H1 (cell line): ENCODE results near the gene PRELID1. TPM values are rescaled to one million over a fixed set of nuclear protein-coding genes. Genes with fewer than 3 reads are reported as not detected.

Experiments used
- CTCF ChIA-PET: fragments of 300-600 bp; sonication (Branson Sonifier 250); formaldehyde crosslinking; loops from one replicate; lab custom pipeline; 2021; ENCODE audit not compliant: partially characterized antibody; lab: Charles Lee
- POLR2A ChIA-PET: fragments of 300-600 bp; sonication (Branson Sonifier 250); formaldehyde crosslinking; loops from one replicate; lab custom pipeline; 2021; ENCODE audit warnings: inconsistent platforms; ENCODE audit not compliant: partially characterized antibody; lab: Charles Lee
- DNase-seq, 2 experiments: peaks; one replicate each; pipeline versions ENCODE4 v3.0.0 to v3.0.0-alpha.2; 2010 to 2022; ENCODE audit warnings: low spot score in 2 of 2, low read depth in 1 of 2, mixed read lengths in 1 of 2
- FAIRE-seq: peaks from 2 replicates; lab custom pipeline; 2011; peaks lifted over from hg19 to GRCh38; lab: Jason Lieb, UNC
- H2AFZ ChIP-seq: 2 replicates; pipeline ENCODE4 v1.8.1; 2012; ENCODE audit warnings: low read length, inconsistent platforms
- H2AK5ac ChIP-seq: 2 replicates; pipeline ENCODE4 v1.6.1; 2013; ENCODE audit warnings: low read depth, low read length
- H2BK120ac ChIP-seq: replicated peaks from 2 replicates; pipeline ENCODE3; 2013; ENCODE audit warnings: low read depth, low read length, inconsistent platforms
- H2BK12ac ChIP-seq: 2 replicates; pipeline ENCODE4 v1.6.1; 2013; ENCODE audit warnings: low read depth, low read length
- H2BK15ac ChIP-seq: 2 replicates; pipeline ENCODE4 v1.6.1; 2013; ENCODE audit warnings: low read length
- H2BK20ac ChIP-seq: 2 replicates; pipeline ENCODE4 v1.6.1; 2013; ENCODE audit warnings: low read length
- H2BK5ac ChIP-seq: 2 replicates; pipeline ENCODE4 v1.6.1; 2013; ENCODE audit warnings: low read depth, low read length
- H3K14ac ChIP-seq: 2 replicates; pipeline ENCODE4 v1.6.1; 2013; ENCODE audit warnings: inconsistent platforms; ENCODE audit not compliant: insufficient read length
- H3K18ac ChIP-seq: 2 replicates; pipeline ENCODE4 v1.6.1; 2013; ENCODE audit warnings: low read length; ENCODE audit errors: extremely low read depth
- H3K23ac ChIP-seq: 2 replicates; pipeline ENCODE4 v1.6.1; 2013; ENCODE audit warnings: inconsistent platforms; ENCODE audit not compliant: insufficient read length
- H3K23me2 ChIP-seq: 2 replicates; pipeline ENCODE4 v1.6.1; 2013; ENCODE audit warnings: low read depth, low read length
- H3K27ac ChIP-seq: 2 replicates; pipeline ENCODE4 v1.6.1; 2011; ENCODE audit warnings: low read depth, low read length, inconsistent platforms
- H3K27me3 ChIP-seq, 4 experiments: replicated peaks in 1 of 4; 1 replicate in 1 of 4; 2 replicates in 3 of 4; pipeline versions ENCODE4 v1.6.1 to v1.8.1; 2011 to 2013; ENCODE audit warnings: low read length in 3 of 4, mild to moderate bottlenecking in 3 of 4, inconsistent platforms in 2 of 4, mixed read lengths in 2 of 4, moderate library complexity in 1 of 4; ENCODE audit not compliant: control insufficient read depth in 3 of 4, insufficient read depth in 3 of 4; ENCODE audit errors: extremely low read depth in 1 of 4
- H3K36me3 ChIP-seq, 4 experiments: 2 replicates each; pipeline versions ENCODE4 v1.6.1 to v1.8.1; 2011 to 2013; ENCODE audit warnings: mild to moderate bottlenecking in 4 of 4, low read length in 3 of 4, moderate library complexity in 2 of 4, control low read depth in 1 of 4, inconsistent platforms in 1 of 4; ENCODE audit not compliant: insufficient read depth in 4 of 4, control insufficient read depth in 2 of 4
- H3K4ac ChIP-seq: replicated peaks from 2 replicates; pipeline ENCODE3; 2013; ENCODE audit warnings: low read length, low read depth, mixed read lengths, inconsistent platforms; ENCODE audit not compliant: insufficient read length
- H3K4me1 ChIP-seq, 4 experiments: replicated peaks in 1 of 4; 1 replicate in 1 of 4; 2 replicates in 3 of 4; pipeline versions ENCODE4 v1.6.1 to v1.8.1; 2011 to 2013; ENCODE audit warnings: low read length in 3 of 4, inconsistent platforms in 2 of 4, mixed read lengths in 1 of 4; ENCODE audit not compliant: insufficient read depth in 4 of 4, control insufficient read depth in 3 of 4
- H3K4me2 ChIP-seq, 2 experiments: 2 replicates each; pipeline versions ENCODE4 v1.6.1 to v1.8.1; 2011 to 2013; ENCODE audit warnings: low read depth in 2 of 2, low read length in 2 of 2, control low read depth in 1 of 2, inconsistent platforms in 1 of 2, mild to moderate bottlenecking in 1 of 2; ENCODE audit not compliant: insufficient read depth in 1 of 2
- H3K4me3 ChIP-seq, 4 experiments: fragments of 200-600, 300-600 bp in 1 of 4; sonication (generic), shearing (Covaris generic), sonication (Bioruptor Twin) in 1 of 4; 2 replicates each; pipeline versions ENCODE4 v1.5.1 to v1.8.1; 2011 to 2016; ENCODE audit warnings: low read length in 4 of 4, low read depth in 3 of 4, control low read depth in 2 of 4, inconsistent platforms in 2 of 4, mild to moderate bottlenecking in 2 of 4, mixed read lengths in 1 of 4, moderate library complexity in 1 of 4; ENCODE audit not compliant: insufficient read depth in 2 of 4; ENCODE audit errors: extremely low read depth in 1 of 4
- H3K56ac ChIP-seq: replicated peaks from 2 replicates; pipeline ENCODE3; 2013; ENCODE audit warnings: low read depth, mild to moderate bottlenecking, mixed read lengths, low read length, inconsistent platforms; ENCODE audit not compliant: insufficient read length
- H3K79me1 ChIP-seq: 2 replicates; pipeline ENCODE4 v1.6.1; 2013; ENCODE audit warnings: low read depth, low read length, control low read depth
- H3K79me2 ChIP-seq, 2 experiments: 2 replicates each; pipeline versions ENCODE4 v1.6.1 to v1.8.1; 2012 to 2013; ENCODE audit warnings: low read length in 2 of 2, mild to moderate bottlenecking in 2 of 2, inconsistent platforms in 1 of 2; ENCODE audit not compliant: insufficient read depth in 2 of 2, control insufficient read depth in 1 of 2
- H3K9ac ChIP-seq, 4 experiments: replicated peaks in 1 of 4; 1 replicate in 1 of 4; 2 replicates in 3 of 4; pipeline versions ENCODE4 v1.6.1 to v1.8.1; 2011 to 2013; ENCODE audit warnings: low read depth in 3 of 4, low read length in 3 of 4, control low read depth in 2 of 4, mild to moderate bottlenecking in 2 of 4, moderate library complexity in 2 of 4, inconsistent platforms in 1 of 4; ENCODE audit errors: extremely low read depth in 1 of 4
- H3K9me3 ChIP-seq, 2 experiments: 2 replicates each; pipeline versions ENCODE4 v1.6.1 to v1.8.1; 2012 to 2013; ENCODE audit warnings: mild to moderate bottlenecking in 2 of 2, moderate library complexity in 2 of 2, control low read depth in 1 of 2, inconsistent platforms in 1 of 2, low read depth in 1 of 2, low read length in 1 of 2, mixed read lengths in 1 of 2; ENCODE audit not compliant: insufficient read depth in 2 of 2
- H4K20me1 ChIP-seq, 2 experiments: replicated peaks in 1 of 2; 2 replicates each; pipeline versions ENCODE3 to v1.8.1; 2011 to 2013; ENCODE audit warnings: inconsistent platforms in 2 of 2, low read length in 2 of 2, mild to moderate bottlenecking in 1 of 2; ENCODE audit not compliant: insufficient read depth in 2 of 2, control insufficient read depth in 1 of 2
- H4K5ac ChIP-seq: 2 replicates; pipeline ENCODE4 v1.6.1; 2013; ENCODE audit warnings: low read length, low read depth, mixed read lengths, inconsistent platforms; ENCODE audit not compliant: insufficient read length
- H4K8ac ChIP-seq: 2 replicates; pipeline ENCODE4 v1.8.0; 2013; ENCODE audit warnings: mild to moderate bottlenecking, moderate library complexity, low read length, inconsistent platforms; ENCODE audit not compliant: insufficient read depth; ENCODE audit errors: extremely low read depth
- H4K91ac ChIP-seq: replicated peaks from 2 replicates; pipeline ENCODE3; 2013; ENCODE audit warnings: low read length, mixed read lengths, inconsistent platforms; ENCODE audit not compliant: insufficient read length
- CREB1 ChIP-seq: IDR thresholded peaks from 2 replicates; pipeline ENCODE4 v1.6.1; 2012; ENCODE audit warnings: inconsistent platforms
- CTCF ChIP-seq, 3 experiments: IDR thresholded peaks; 1 replicate in 2 of 3; 2 replicates in 1 of 3; pipeline versions ENCODE4 v1.5.1 to v1.6.1; 2011; ENCODE audit warnings: low read length in 3 of 3, mild to moderate bottlenecking in 3 of 3, inconsistent platforms in 2 of 3, low read depth in 1 of 3, moderate library complexity in 1 of 3; ENCODE audit not compliant: insufficient read depth in 1 of 3; ENCODE audit errors: control extremely low read depth in 1 of 3
- WGBS, 2 experiments: shearing (Covaris generic) in 1 of 2; methylation state at CpG; one replicate each; pipeline versions ENCODE4 v1.1.6 to v1.1.7; 2013 to 2015; ENCODE audit warnings: low lambda C conversion rate in 2 of 2, mixed read lengths in 2 of 2, inconsistent platforms in 1 of 2, low coverage in 1 of 2, missing lambda C conversion rate in 1 of 2; ENCODE audit not compliant: insufficient replicate concordance in 2 of 2, insufficient coverage in 1 of 2, insufficient read length in 1 of 2; ENCODE audit errors: extremely low coverage in 1 of 2, missing lambda C conversion rate in 1 of 2; 5-methylcytosine and 5-hydroxymethylcytosine counted together
- polyA plus RNA-seq, 7 experiments: library from polyadenylated mRNA; depleted of rRNA in 3 of 7; stranded (reverse) in 5 of 7; unstranded in 2 of 7; fragments of >200 nt in 5 of 7; fragments of 200-250 nt in 2 of 7; gene quantifications; 1 replicate in 5 of 7; 2 replicates in 1 of 7; 4 replicates in 1 of 7; pipeline versions ENCODE4 v1.2.1 to v1.2.3, GENCODE V29; 2011 to 2013; ENCODE audit warnings: missing spikeins in 2 of 7, mixed read lengths in 2 of 7
- total RNA-seq: library from RNA; stranded (reverse); fragmentation: NEBNext Ultra II Directional; extraction: Animal tissue kit (Norgen Biotek cat#: 25700); gene quantifications from 2 replicates; pipeline ENCODE4 v1.2.1, GENCODE V29; 2021

PRELID1 gene
- total and polyA plus RNA-seq, 2 of the 8 experiments (the other 6 are each of a cell fraction or from before 2014, with no cell fraction given) = 272 to 428 TPM

- H4K8ac ChIP-seq = no peak overlapping the region; the same call in 1 of the 2 replicates
- H3K14ac ChIP-seq = no peak overlapping the region
- H3K79me2 ChIP-seq = no peaks in the 10 kb centered on the region
- H3K56ac ChIP-seq = no peak overlapping the region
- no peak overlapping the region for H2BK12ac ChIP-seq
- no peak overlapping the region for H2AFZ ChIP-seq
- TF ChIP-seq CTCF (IDR thresholded peaks at IDR 0.05; ENCODE audit: control extremely low read depth in 1 of 3, insufficient read depth in 1 of 3, low read depth in 1 of 3, low read length in 3 of 3) = no peak
- TF ChIP-seq CREB1 = no peak
- H2BK120ac ChIP-seq = no peak overlapping the region
- no peak overlapping the region for H2BK15ac ChIP-seq
- peak overlapping the region; percentile 52 to 75 (median 67) for H3K4me3 ChIP-seq
- H2AK5ac ChIP-seq = no peak overlapping the region
- no peaks in the 10 kb centered on the region for H3K79me1 ChIP-seq
- H3K27ac ChIP-seq = no peak overlapping the region
- no peak overlapping the region for H2BK5ac ChIP-seq
- peaks cover 0 to 6% (median 6%) of the 10 kb centered on the region in 4 experiments; a peak in 5 of 8 replicates for H3K36me3 ChIP-seq
- H3K18ac ChIP-seq = peak overlapping the region; percentile 38; the same call in 1 of the 2 replicates
- CTCF ChIA-PET = interaction anchor here (1.1 to 16.6 kb wide), 6 partner anchors 12 to 199 kb away, joined by 4 to 251 read pairs (median 34); no protein-coding TSS in a partner anchor
- no peak overlapping the region for H3K23ac ChIP-seq
- 5% methylated on average over 18 of the region's 23 CpGs; no CpG with 5 or more reads in 1 of the 2 experiments for WGBS, 2 experiments
- peaks cover 11% of the 10 kb centered on the region for H3K23me2 ChIP-seq
- peaks cover 0 to 8% of the 10 kb centered on the region in 2 experiments for H4K20me1 ChIP-seq
- no peaks in the 10 kb centered on the region for H3K27me3 ChIP-seq
- POLR2A ChIA-PET = interaction anchor here (0.8 to 6.0 kb wide), 11 partner anchors 9 to 198 kb away, joined by 3 to 26 read pairs (median 5); partner anchors contain the start of genes LMAN2, NSD1, PRELID1 and PRR7
- H2BK20ac ChIP-seq = no peak overlapping the region
- peak overlapping the region; percentile 97 to 99 for H3K4me2 ChIP-seq
- H3K9me3 ChIP-seq = no peaks in the 10 kb centered on the region
- no peak overlapping the region for H4K91ac ChIP-seq
- DNase-seq = no peak
- no peak overlapping the region for H3K4ac ChIP-seq
- no peak overlapping the region for H4K5ac ChIP-seq
- peak overlapping the region in 3 of 4 experiments; percentile 42 to 83 (median 54); a peak in 6 of 7 replicates for H3K9ac ChIP-seq
- H3K4me1 ChIP-seq = peaks cover 0 to 19% (median 14%) of the 10 kb centered on the region in 4 experiments; a peak in 6 of 7 replicates
- no peak for FAIRE-seq
These were observed 7.8 kb downstream of the PRELID1 start for GRCh38 chr5:177311392-177311722.
